Activated naive CD4-positive, alpha-beta T cell (primary cell): ENCODE measurements around the gene ZNF816.
"Not testable (repeated sequence)": the region's sequence is repeated elsewhere in the genome, so short reads cannot be mapped to it uniquely, and the experiment has no call there.

Experiments
- DNase-seq, 4 experiments: peaks; one replicate each; lab custom pipeline; 2025; lab: John Stamatoyannopoulos, UW

Gene ZNF816

DNA sequence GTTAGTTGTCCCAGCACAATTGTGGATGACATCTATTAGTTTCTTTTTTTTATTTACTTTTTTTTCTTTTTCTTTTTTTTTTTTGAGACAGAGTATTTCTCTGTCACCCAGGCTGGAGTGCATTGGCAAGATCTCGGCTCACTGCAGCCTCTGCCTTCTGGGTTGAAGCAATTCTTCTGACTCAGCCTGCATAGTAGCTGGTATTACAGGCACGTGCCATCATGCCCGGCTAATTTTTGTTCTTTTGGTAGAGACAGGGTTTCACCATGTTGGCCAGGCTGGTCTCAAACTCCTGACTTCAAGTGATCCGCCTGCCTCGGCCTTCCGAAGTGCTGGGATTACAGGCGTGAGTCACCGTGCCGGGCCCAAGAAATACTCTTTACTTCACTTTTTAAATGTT is 38.0 kb downstream of the ZNF816 start:
- not testable (repeated sequence) for DNase-seq

DNA sequence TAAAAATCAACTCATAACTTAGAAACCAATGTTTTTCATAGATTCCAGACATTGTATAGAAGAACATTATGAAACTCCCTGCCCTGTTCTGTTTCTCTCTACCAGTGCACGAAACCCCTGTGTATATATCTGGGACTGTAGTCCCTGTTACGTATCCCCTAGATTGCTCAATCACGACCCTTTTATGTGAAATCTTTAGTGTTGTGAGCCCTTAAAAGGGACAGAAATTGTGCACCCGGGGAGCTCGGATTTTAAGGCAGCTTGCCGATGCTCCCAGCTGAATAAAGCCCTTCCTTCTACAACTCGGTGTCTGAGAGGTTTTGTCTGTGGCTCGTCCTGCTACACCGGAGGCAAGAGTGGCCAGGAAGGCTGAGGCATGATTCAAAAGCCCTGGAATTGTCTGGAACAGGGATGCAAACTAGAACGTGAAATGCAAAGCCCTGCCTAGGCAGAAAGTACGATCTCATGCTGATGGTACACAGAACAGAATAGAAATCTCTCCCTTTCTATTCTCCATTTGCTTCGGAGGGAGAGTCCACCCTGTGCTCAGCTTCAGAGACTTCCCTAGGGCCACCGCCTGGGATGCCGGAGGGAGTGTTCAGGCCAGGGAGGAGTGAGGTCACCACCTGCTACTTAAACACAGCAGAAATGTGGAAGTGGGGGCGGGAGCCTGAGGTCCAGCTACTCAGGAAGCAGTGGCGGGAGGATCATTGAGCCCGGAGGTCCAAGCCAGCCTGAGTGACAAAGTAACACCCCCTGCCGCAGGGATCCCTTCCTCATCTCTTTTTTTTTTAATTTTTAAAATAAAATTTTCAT is 38.7 kb downstream of the ZNF816 start:
- DNase-seq = no peak

GRCh38 chr19:52922841-52923777 is 39.6 kb downstream of the ZNF816 start, which contains the start of gene ZNF888:
TSS of gene ZNF888 (minus strand) at chr19:52923428. CDS start at chr19:52917873, 5,555 bp downstream.
- peak; percentile 40 to 77 (median 69) for DNase-seq

DNA sequence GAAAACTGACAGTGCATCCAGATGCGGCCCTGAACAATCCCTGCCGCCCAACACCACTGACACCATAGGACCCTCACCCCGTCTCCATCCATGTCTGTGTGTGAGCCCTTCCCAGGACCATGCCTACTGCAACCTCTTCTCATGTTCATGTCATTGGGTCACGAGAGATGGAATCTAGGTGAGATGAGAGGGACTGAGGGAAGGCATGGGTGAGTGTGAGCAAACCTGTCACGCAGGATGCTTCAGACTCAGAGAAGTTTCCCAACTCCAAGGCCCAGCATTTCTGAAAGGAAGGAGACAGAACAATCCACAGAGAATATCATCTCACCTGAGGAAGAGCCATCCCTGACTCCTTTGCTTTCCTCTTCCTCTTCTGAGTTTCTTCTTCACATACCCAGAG is 45.1 kb downstream of the ZNF816 start:
- DNase-seq = no peak

GRCh38 chr19:52910648-52911047 is 52.0 kb downstream of the ZNF816 start:
- no peak for DNase-seq

GRCh38 chr19:52904052-52904780 is 58.5 kb downstream of the ZNF816 start:
- DNase-seq = not testable (repeated sequence)

DNA sequence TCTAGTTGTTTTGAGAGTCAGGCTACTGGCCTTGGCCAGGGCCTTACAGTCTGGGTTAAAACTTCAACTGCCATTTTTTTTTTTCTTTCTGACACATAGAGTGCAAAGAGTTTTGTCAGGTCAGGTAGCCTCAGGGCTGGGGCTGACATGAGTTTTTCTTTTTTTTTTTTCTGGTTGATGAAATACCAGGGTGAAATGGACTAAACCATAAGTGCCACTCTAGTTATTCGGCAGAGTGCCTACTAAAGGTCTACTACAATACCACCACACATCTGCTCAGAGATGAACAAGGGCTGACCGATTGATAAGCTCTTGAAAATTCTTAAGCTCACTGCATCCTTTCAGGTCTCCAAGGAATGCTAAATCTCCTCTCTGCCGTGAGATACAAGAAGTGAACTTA is 60.8 kb downstream of the ZNF816 start:
- no peak for DNase-seq
